Lower leg skin (tissue), 4 donors: ENCODE measurements around the gene ITGA2. TPM values are rescaled to one million over a fixed set of nuclear protein-coding genes. Genes with fewer than 3 reads are reported as not detected.

Experiments
- DNase-seq, 2 donors: peaks; one replicate each; pipeline ENCODE4 v3.0.0-alpha.2; 2019; ENCODE audit warnings: low spot score in 2 of 2
- H3K4me3 ChIP-seq: fragments of 200-600 bp; sonication (generic); 2 replicates; pipeline ENCODE4 v1.5.1; 2017; ENCODE audit warnings: mild to moderate bottlenecking, low read depth; ENCODE audit not compliant: poor library complexity, severe bottlenecking
- CTCF ChIP-seq, 3 donors: fragments of 450-650 bp; IDR thresholded peaks; one replicate each; pipeline ENCODE4 v1.5.1; 2016; ENCODE audit warnings: antibody characterized with exemption in 3 of 3, mild to moderate bottlenecking in 3 of 3, moderate library complexity in 2 of 3
- POLR2A ChIP-seq, 2 donors: fragments of 450-650 bp; IDR thresholded peaks; one replicate each; pipeline ENCODE4 v1.6.1; 2016 to 2017; ENCODE audit warnings: antibody characterized with exemption in 2 of 2, mild to moderate bottlenecking in 1 of 2, moderate library complexity in 1 of 2
- WGBS, 2 donors: methylation state at CpG; one replicate each; pipeline ENCODE4 v1.1.5; 2018; 5-methylcytosine and 5-hydroxymethylcytosine counted together
- intact Hi-C: fragments of 100-400 bp; cut with DNase I; formaldehyde crosslinking; loops from one replicate; pipeline ENCODE4 v1.15.0; 2023; ENCODE audit warnings: low total_unique reads
- total RNA-seq, 4 donors: library from RNA; depleted of rRNA; stranded (reverse); fragments of >200 nt; gene quantifications; one replicate each; pipeline ENCODE4 v1.1.0, GENCODE V29; 2016

ITGA2 gene
- total RNA-seq, 4 donors from 2014 or later, result 28.6 to 36.7 (median 34.1) TPM

GRCh38 chr5:53095217-53095616 lies 106.1 kb downstream of the ITGA2 start:
- WGBS, 2 donors, result 73 to 80% methylated on average over 7 of the region's 7 CpGs
- no peak for TF ChIP-seq CTCF (IDR thresholded peaks at IDR 0.05)
- no peak for TF ChIP-seq POLR2A (IDR thresholded peaks at IDR 0.05)
- no peak for DNase-seq
- H3K4me3 ChIP-seq, result no peak overlapping the region
- intact Hi-C loops, result loop anchor here (5.0 kb wide), 1 partner anchor 148 kb away; no protein-coding TSS in a partner anchor

- H3K4me3 ChIP-seq, result no peak overlapping the region
- DNase-seq, result peak; percentile 75 to 89
- intact Hi-C loops, result loop anchor here (5.0 kb wide), 1 partner anchor 149 kb away; no protein-coding TSS in a partner anchor
- TF ChIP-seq CTCF (IDR thresholded peaks at IDR 0.05), result peak in 1 of 3 donors; percentile 48
- TF ChIP-seq POLR2A (IDR thresholded peaks at IDR 0.05), result no peak
- WGBS, 2 donors, result 10 to 11% methylated on average over 3 of the region's 3 CpGs
Observed at GRCh38 chr5:53095931-53096525, 106.9 kb downstream of the ITGA2 start.

- no peak for DNase-seq
- intact Hi-C loops, result loop anchor here (5.0 kb wide), 1 partner anchor 152 kb away; no protein-coding TSS in a partner anchor
- H3K4me3 ChIP-seq, result no peak overlapping the region
- WGBS, 2 donors, result 65 to 77% methylated on average over 2 of the region's 2 CpGs
- TF ChIP-seq POLR2A (IDR thresholded peaks at IDR 0.05) (no peak), CTCF (IDR thresholded peaks at IDR 0.05) (no peak)
Observed at GRCh38 chr5:53099546-53099945, 110.4 kb downstream of the ITGA2 start.

GRCh38 chr5:53100606-53101005 lies 111.5 kb downstream of the ITGA2 start:
- WGBS, 2 donors, result 70 to 73% methylated on average over 2 of the region's 2 CpGs
- DNase-seq, result no peak
- intact Hi-C loops, result no loop called here
- H3K4me3 ChIP-seq, result no peak overlapping the region
- TF ChIP-seq CTCF (IDR thresholded peaks at IDR 0.05), result no peak
- no peak for TF ChIP-seq POLR2A (IDR thresholded peaks at IDR 0.05)

- intact Hi-C loops, result no loop called here
- DNase-seq, result no peak
- TF ChIP-seq CTCF (IDR thresholded peaks at IDR 0.05), result no peak
- TF ChIP-seq POLR2A (IDR thresholded peaks at IDR 0.05), result no peak
- 85 to 88% methylated on average over 5 of the region's 5 CpGs for WGBS, 2 donors
- no peak overlapping the region for H3K4me3 ChIP-seq
Observed at GRCh38 chr5:53105611-53106300, 116.6 kb downstream of the ITGA2 start.
